ENCODE data around the gene SMAD5. TPM values are rescaled to one million over a fixed set of nuclear protein-coding genes. Genes with fewer than 3 reads are reported as not detected.

SMAD5 gene
- total and polyA plus RNA-seq, 2 of the 4 experiments (the other 2 are of a cell fraction): 37.4 to 101 TPM

- Histone ChIP-seq H2BK15ac (ENCODE audit: low read depth, low read length) (no peak overlapping the region), H3K9me3 (ENCODE audit: control insufficient read depth, insufficient read depth, low read length) (no peaks in the 10 kb centered on the region), H3K9ac (ENCODE audit: low read depth, low read length) (no peak overlapping the region), H3K4ac (ENCODE audit: low read depth, low read length) (no peak overlapping the region), H4K20me1 (ENCODE audit: insufficient read depth, low read length) (peaks cover 20% of the 10 kb centered on the region), H4K8ac (ENCODE audit: low read depth in 2 of 2, low read length in 2 of 2) (no peak overlapping the region), H2BK20ac (ENCODE audit: low read depth, low read length) (no peak overlapping the region), H3K4me2 (ENCODE audit: low read depth, low read length) (no peak overlapping the region), H3K9me1 (ENCODE audit: insufficient read depth, low read length) (no peaks in the 10 kb centered on the region; the same call in 1 of the 2 replicates), H3K4me3 (ENCODE audit: insufficient read depth, low read depth, low read length) (no peak overlapping the region), H3K79me1 (ENCODE audit: low read depth in 1 of 2, low read length in 2 of 2) (peaks cover 4 to 12% of the 10 kb centered on the region in 2 experiments; a peak in 2 of 4 replicates), H3K27ac (ENCODE audit: insufficient read depth, low read length) (no peak overlapping the region), H2AK5ac (ENCODE audit: low read depth, low read length) (no peak overlapping the region), H3K36me3 (ENCODE audit: control insufficient read depth, insufficient read depth, low read length) (no peaks in the 10 kb centered on the region), H3K4me1 (ENCODE audit: control insufficient read depth, insufficient read depth, low read length) (peaks cover 2% of the 10 kb centered on the region), H3K23ac (ENCODE audit: low read depth, low read length) (no peak overlapping the region), H3K56ac (ENCODE audit: extremely low read depth, insufficient read depth, low read length) (no peak overlapping the region), H4K5ac (ENCODE audit: low read depth, low read length) (no peak overlapping the region), H3K14ac (replicated peaks; ENCODE audit: low read depth, low read length) (no peak overlapping the region), H2AK9ac (replicated peaks; ENCODE audit: low read depth, low read length, poor library complexity) (no peak overlapping the region), H3K18ac (ENCODE audit: low read depth, low read length) (no peak overlapping the region), H3K27me3 (ENCODE audit: control insufficient read depth, insufficient read depth, low read length) (peaks cover 20% of the 10 kb centered on the region), H2BK120ac (ENCODE audit: low read depth, low read length) (no peak overlapping the region), H2BK5ac (ENCODE audit: low read depth, low read length, poor library complexity, severe bottlenecking) (no peak overlapping the region), H2AFZ (replicated peaks; ENCODE audit: low read length, poor library complexity) (no peak overlapping the region), H4K91ac (ENCODE audit: insufficient read depth, low read depth, low read length) (no peak overlapping the region)
- no CpG with 5 or more reads among the region's 2 CpGs for WGBS, 2 experiments (ENCODE audit: extremely low coverage in 2 of 2, insufficient read length in 1 of 2)
- POLR2A ChIA-PET (ENCODE audit: unreplicated experiment): no interaction called here
- intact Hi-C loops (cut with micrococcal nuclease) (no loop called here), in situ Hi-C loops (cut with MboI; ENCODE audit: low sequenced_read_pairs) (no loop called here), dilution Hi-C loops (cut with HindIII; ENCODE audit: low sequenced_read_pairs, unreplicated experiment) (no loop called here)
- no TSS peak for BruUV-seq (replicated peaks)
- DNase-seq: no peak
- TF ChIP-seq ELK1 (IDR thresholded peaks at IDR 0.05; ENCODE audit: borderline replicate concordance, low read depth, low read length) (no peak), MXI1 (IDR thresholded peaks at IDR 0.05; ENCODE audit: borderline replicate concordance, low read depth, low read length) (no peak), MAZ (IDR thresholded peaks at IDR 0.05; ENCODE audit: borderline replicate concordance, low read depth, low read length) (no peak), RCOR1 (IDR thresholded peaks at IDR 0.05; ENCODE audit: insufficient replicate concordance, low read length) (no peak), MAFK (IDR thresholded peaks at IDR 0.05; ENCODE audit: low read depth, low read length) (no peak), SMC3 (IDR thresholded peaks at IDR 0.05; ENCODE audit: low read depth, low read length) (no peak), RAD21 (IDR thresholded peaks at IDR 0.05; ENCODE audit: low read length) (no peak), CHD1 (IDR thresholded peaks at IDR 0.05; ENCODE audit: low read depth, low read length) (no peak), CEBPB (IDR thresholded peaks at IDR 0.05; ENCODE audit: low read depth, low read length) (no peak), RFX5 (IDR thresholded peaks at IDR 0.05; ENCODE audit: low read depth, low read length) (no peak)
- CTCF ChIA-PET: no interaction called here
- no peak for ATAC-seq (ENCODE audit: low read depth)
These were observed 2.1 kb upstream of the SMAD5 start for GRCh38 chr5:136130581-136130980.
